Caco-2 (cell line): ENCODE results near the gene COL25A1. TPM values are rescaled to one million over a fixed set of nuclear protein-coding genes. Genes with fewer than 3 reads are reported as not detected.

Experiments
- BruUV-seq: library from RNA; stranded (reverse); fragments of 400-500 nt; replicated peaks from 2 replicates; lab custom pipeline; 2021; lab: Mats Ljungman, UMichigan
- CTCF ChIA-PET: fragments of 300-600 bp; sonication (Branson Sonifier 250); formaldehyde crosslinking; loops from one replicate; lab custom pipeline; 2022; ENCODE audit warnings: antibody characterized with exemption; lab: Charles Lee
- POLR2A ChIA-PET: fragments of 300-600 bp; sonication (Branson Sonifier 250); formaldehyde crosslinking; loops from one replicate; lab custom pipeline; 2022; ENCODE audit warnings: antibody characterized with exemption; lab: Charles Lee
- DNase-seq, 2 experiments: peaks; one replicate each; pipeline versions ENCODE4 v3.0.0 to v3.0.0-alpha.2; 2020 to 2022
- H3K27me3 ChIP-seq: replicated peaks from 2 replicates; pipeline ENCODE4 v1.6.0; 2011; ENCODE audit warnings: low read length; ENCODE audit not compliant: control insufficient read depth, insufficient read depth
- H3K36me3 ChIP-seq: 2 replicates; pipeline ENCODE4 v1.5.1; 2011; ENCODE audit warnings: low read length; ENCODE audit not compliant: control insufficient read depth, insufficient read depth
- H3K4me1 ChIP-seq: fragments of 250-450 bp; sonication (Bioruptor Pico); 2 replicates; pipeline ENCODE4 v1.5.1; 2020; ENCODE audit warnings: mild to moderate bottlenecking
- H3K4me3 ChIP-seq: 2 replicates; pipeline ENCODE4 v1.5.1; 2011; ENCODE audit warnings: low read depth, mild to moderate bottlenecking, control low read depth, low read length
- H3K9me3 ChIP-seq: fragments of 250-450 bp; sonication (Bioruptor Pico); 2 replicates; pipeline ENCODE4 v1.5.1; 2020; ENCODE audit warnings: mild to moderate bottlenecking, moderate library complexity
- H3K27ac Mint-ChIP-seq: one replicate; pipeline ENCODE4 v1.8.0; 2022; ENCODE audit warnings: mixed read lengths; ENCODE audit not compliant: unreplicated experiment
- H3K27me3 Mint-ChIP-seq: one replicate; pipeline ENCODE4 v1.8.0; 2022; ENCODE audit warnings: mixed read lengths; ENCODE audit not compliant: insufficient read depth, unreplicated experiment
- H3K36me3 Mint-ChIP-seq: one replicate; pipeline ENCODE4 v1.8.0; 2022; ENCODE audit warnings: mild to moderate bottlenecking, mixed read lengths; ENCODE audit not compliant: insufficient read depth, unreplicated experiment
- H3K4me1 Mint-ChIP-seq: one replicate; pipeline ENCODE4 v1.8.0; 2022; ENCODE audit warnings: low read depth, mixed read lengths; ENCODE audit not compliant: unreplicated experiment
- H3K4me3 Mint-ChIP-seq: one replicate; pipeline ENCODE4 v1.8.0; 2022; ENCODE audit warnings: mild to moderate bottlenecking, moderate library complexity, mixed read lengths; ENCODE audit not compliant: unreplicated experiment
- H3K9me3 Mint-ChIP-seq: one replicate; pipeline ENCODE4 v1.8.0; 2022; ENCODE audit warnings: mixed read lengths; ENCODE audit not compliant: unreplicated experiment
- CTCF ChIP-seq, 2 experiments: fragments of 200-600 bp in 1 of 2; IDR thresholded peaks; 1 replicate in 1 of 2; 2 replicates in 1 of 2; pipeline versions ENCODE4 v1.5.1 to v1.8.0; 2011 to 2022; ENCODE audit warnings: antibody characterized with exemption in 1 of 2, control low read depth in 1 of 2, inconsistent platforms in 1 of 2, low read depth in 1 of 2, low read length in 1 of 2, mild to moderate bottlenecking in 1 of 2, moderate library complexity in 1 of 2; ENCODE audit not compliant: insufficient read depth in 1 of 2, severe bottlenecking in 1 of 2, unreplicated experiment in 1 of 2
- intact Hi-C: fragments of 100-400 bp; cut with micrococcal nuclease; formaldehyde crosslinking; loops from one replicate; pipeline ENCODE4 v1.10.0; 2022; ENCODE audit not compliant: unreplicated experiment
- total RNA-seq: library from RNA; stranded (reverse); gene quantifications from 2 replicates; pipeline ENCODE4 v1.2.3, GENCODE V29; 2022

COL25A1 gene
- total RNA-seq, 1 experiment from 2014 or later = not detected

GRCh38 chr4:108881986-108882385, 420.5 kb downstream of the COL25A1 start:
- Histone ChIP-seq H3K4me3 (no peak overlapping the region), H3K27me3 (no peaks in the 10 kb centered on the region), H3K9me3 (no peaks in the 10 kb centered on the region), H3K36me3 (no peaks in the 10 kb centered on the region), H3K4me1 (no peaks in the 10 kb centered on the region)
- intact Hi-C loops = no loop called here
- no peak for TF ChIP-seq CTCF (IDR thresholded peaks at IDR 0.05; ENCODE audit: insufficient read depth in 1 of 2, low read depth in 1 of 2, low read length in 1 of 2, severe bottlenecking in 1 of 2, unreplicated experiment in 1 of 2)
- H3K27ac Mint-ChIP-seq = no peak overlapping the region
- H3K9me3 Mint-ChIP-seq = no peaks in the 10 kb centered on the region
- DNase-seq = no peak
- H3K36me3 Mint-ChIP-seq = no peaks in the 10 kb centered on the region
- no TSS peak for BruUV-seq
- H3K27me3 Mint-ChIP-seq = no peaks in the 10 kb centered on the region
- no peak overlapping the region for H3K4me3 Mint-ChIP-seq
- ChIA-PET POLR2A (no interaction called here), CTCF (no interaction called here)
- H3K4me1 Mint-ChIP-seq = no peaks in the 10 kb centered on the region

- POLR2A ChIA-PET = no interaction called here
- intact Hi-C loops = no loop called here
- Histone ChIP-seq H3K27me3 (no peaks in the 10 kb centered on the region), H3K4me1 (no peaks in the 10 kb centered on the region), H3K4me3 (no peak overlapping the region), H3K36me3 (no peaks in the 10 kb centered on the region), H3K9me3 (no peaks in the 10 kb centered on the region)
- no peaks in the 10 kb centered on the region for H3K9me3 Mint-ChIP-seq
- H3K4me3 Mint-ChIP-seq = no peak overlapping the region
- H3K4me1 Mint-ChIP-seq = no peaks in the 10 kb centered on the region
- CTCF ChIA-PET = no interaction called here
- DNase-seq = no peak
- H3K36me3 Mint-ChIP-seq = no peaks in the 10 kb centered on the region
- H3K27ac Mint-ChIP-seq = no peak overlapping the region
- no peak for TF ChIP-seq CTCF (IDR thresholded peaks at IDR 0.05; ENCODE audit: insufficient read depth in 1 of 2, low read depth in 1 of 2, low read length in 1 of 2, severe bottlenecking in 1 of 2, unreplicated experiment in 1 of 2)
- H3K27me3 Mint-ChIP-seq = no peaks in the 10 kb centered on the region
- no TSS peak for BruUV-seq
These were observed 421.3 kb downstream of the COL25A1 start for GRCh38 chr4:108881190-108881589.

- BruUV-seq = no TSS peak
- ChIA-PET POLR2A (no interaction called here), CTCF (no interaction called here)
- H3K27ac Mint-ChIP-seq = no peak overlapping the region
- TF ChIP-seq CTCF (IDR thresholded peaks at IDR 0.05; ENCODE audit: insufficient read depth in 1 of 2, low read depth in 1 of 2, low read length in 1 of 2, severe bottlenecking in 1 of 2, unreplicated experiment in 1 of 2) = no peak
- no peak for DNase-seq
- no peaks in the 10 kb centered on the region for H3K36me3 Mint-ChIP-seq
- Histone ChIP-seq H3K36me3 (no peaks in the 10 kb centered on the region), H3K9me3 (no peaks in the 10 kb centered on the region; the same call in 1 of the 2 replicates), H3K4me3 (no peak overlapping the region), H3K27me3 (no peaks in the 10 kb centered on the region), H3K4me1 (no peaks in the 10 kb centered on the region)
- H3K27me3 Mint-ChIP-seq = peaks cover 3% of the 10 kb centered on the region
- no peaks in the 10 kb centered on the region for H3K9me3 Mint-ChIP-seq
- no peak overlapping the region for H3K4me3 Mint-ChIP-seq
- intact Hi-C loops = no loop called here
- H3K4me1 Mint-ChIP-seq = no peaks in the 10 kb centered on the region
These were observed 423.7 kb downstream of the COL25A1 start for GRCh38 chr4:108878806-108879205.
